ENCODE results near the gene IRAK2.
"Not testable (repeated sequence)": the region's sequence is repeated elsewhere in the genome, so short reads cannot be mapped to it uniquely, and the experiment has no call there.

IRAK2 gene

GRCh38 chr3:10260211-10260701 is 95.5 kb downstream of the IRAK2 start:
- no peak for DNase-seq

DNA sequence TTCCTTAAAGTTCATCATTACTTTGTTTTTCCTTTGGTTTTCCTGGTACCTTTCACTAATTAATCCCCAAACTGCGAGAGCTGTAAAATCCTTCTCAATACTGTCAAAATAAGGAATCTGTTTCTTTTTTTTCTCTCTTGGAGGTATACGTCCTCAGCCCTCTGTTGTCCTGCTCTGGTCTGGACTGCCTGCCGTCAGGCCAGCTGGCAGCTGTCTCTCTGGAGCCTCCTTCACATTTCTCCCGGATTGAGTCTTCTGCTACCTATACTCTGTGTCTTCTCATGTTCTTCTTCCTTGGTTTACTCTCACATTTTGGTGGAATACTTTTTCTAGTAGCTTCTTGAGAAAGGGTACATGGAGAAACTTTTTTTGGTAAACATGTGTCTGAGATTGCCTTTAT is 97.3 kb downstream of the IRAK2 start:
- DNase-seq: no peak

GRCh38 chr3:10263646-10264363 is 99.1 kb downstream of the IRAK2 start:
- peak; percentile 43 for DNase-seq

DNA sequence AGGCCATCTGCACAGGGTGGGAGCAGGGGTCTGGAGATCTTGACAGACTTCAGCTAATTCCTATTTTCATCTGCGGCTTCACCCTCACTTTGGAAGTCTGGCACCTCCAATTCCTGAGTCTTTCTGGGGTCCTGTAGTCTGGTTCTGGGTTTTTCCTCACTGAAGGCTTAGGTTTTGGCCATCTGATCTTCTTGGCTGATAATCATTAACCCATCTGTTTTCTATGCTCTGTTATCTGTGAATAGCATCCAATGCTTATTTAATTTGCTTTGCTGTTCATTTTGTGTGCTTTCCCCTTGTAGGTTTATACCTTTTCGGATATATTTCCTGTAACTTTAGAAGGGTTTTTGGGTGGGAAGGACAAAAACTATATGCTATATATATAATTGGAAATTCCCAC is 101.1 kb downstream of the IRAK2 start:
- DNase-seq: no peak

DNA sequence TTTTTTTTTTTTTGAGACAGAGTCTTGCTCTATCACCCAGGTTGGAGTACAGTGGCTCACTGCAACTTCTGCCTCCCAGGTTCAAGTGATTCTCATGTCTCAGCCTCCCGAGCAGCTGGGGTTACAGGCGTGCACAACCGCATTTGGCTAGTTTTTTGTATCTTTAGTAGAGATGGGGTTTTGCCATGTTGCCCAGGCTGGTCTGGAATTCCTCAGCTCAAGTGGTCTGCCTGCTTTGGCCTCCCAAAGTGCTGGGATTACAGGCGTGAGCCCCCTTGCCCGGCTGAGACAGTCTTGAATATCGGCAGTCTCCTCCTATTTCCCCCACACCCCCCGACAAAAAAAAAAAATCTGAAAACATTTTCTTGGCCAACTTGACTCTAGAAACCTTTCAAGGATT is 102.2 kb downstream of the IRAK2 start:
- DNase-seq: not testable (repeated sequence)

DNA sequence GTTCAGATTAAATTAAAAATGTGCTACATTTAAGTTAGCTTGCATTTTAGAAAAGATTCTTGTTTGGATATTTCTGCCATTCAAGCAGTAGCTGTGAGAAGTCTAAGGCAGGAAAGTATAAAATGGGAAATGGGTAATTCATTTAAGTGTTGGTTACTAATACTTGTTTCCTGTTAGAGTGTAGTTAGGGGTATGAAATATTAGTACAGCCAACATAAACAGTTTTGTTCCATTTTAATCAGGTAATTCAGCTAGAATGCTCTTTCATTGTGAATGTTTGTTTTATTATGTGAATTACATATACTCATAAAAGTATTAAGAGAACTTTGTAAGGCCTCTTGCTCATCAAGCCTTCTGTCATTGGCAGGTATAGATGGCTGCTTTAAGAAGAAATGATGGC is 103.4 kb downstream of the IRAK2 start:
- DNase-seq: no peak

- DNase-seq: no peak
Measured at GRCh38 chr3:10268930-10269329, 104.2 kb downstream of the IRAK2 start.

GRCh38 chr3:10269443-10269842 is 104.7 kb downstream of the IRAK2 start:
- DNase-seq: no peak

- not testable (repeated sequence) for DNase-seq
Measured at GRCh38 chr3:10272476-10272875, 107.8 kb downstream of the IRAK2 start.

DNA sequence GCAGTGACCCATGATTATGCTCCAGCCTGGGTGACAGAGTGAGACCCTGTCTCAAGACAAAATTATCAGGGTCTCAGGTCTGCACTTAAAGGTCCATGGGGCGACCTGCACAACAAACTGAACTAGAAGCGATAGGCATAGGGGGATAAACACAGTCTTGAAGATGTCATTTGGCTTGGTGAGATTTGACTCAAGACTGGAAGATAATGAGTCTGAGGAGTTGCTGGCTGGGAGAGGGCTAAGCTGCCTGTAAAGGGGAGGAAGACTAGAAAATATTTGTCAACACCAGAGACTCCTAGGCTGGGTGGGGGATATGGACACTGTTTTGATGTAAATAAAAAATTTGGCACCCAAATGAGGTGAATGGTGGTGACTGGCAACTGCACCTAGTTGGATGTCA is 108.3 kb downstream of the IRAK2 start:
- DNase-seq: no peak

- no peak for DNase-seq
Measured at GRCh38 chr3:10273702-10274305, 109.1 kb downstream of the IRAK2 start.

- no peak for DNase-seq
Measured at GRCh38 chr3:10274601-10275000, 109.9 kb downstream of the IRAK2 start.

DNA sequence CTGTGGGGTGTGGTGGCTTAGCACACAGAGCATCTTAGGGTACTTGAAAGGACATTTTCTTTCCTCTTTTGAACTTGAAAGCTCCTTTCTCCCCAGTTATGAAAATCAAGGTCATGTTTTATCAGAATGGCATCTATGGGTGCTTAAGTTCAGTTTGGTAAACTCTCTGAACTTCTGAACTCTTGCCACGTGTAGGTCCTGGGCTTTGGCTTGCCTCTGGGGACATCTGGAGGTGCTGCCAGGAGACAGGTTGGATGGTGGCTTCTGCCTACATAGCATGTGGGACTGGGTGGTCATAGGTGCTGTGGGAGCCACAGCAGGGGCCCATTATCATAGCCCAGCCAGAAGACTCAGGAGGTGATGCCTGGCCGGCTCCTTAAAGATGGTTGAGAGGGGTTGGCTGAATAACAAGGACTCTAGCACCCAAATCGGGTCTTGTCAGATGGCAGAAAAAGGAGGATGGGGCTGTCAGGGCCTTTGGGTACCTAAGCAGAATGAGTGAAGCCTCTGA is 112.5 kb downstream of the IRAK2 start:
- DNase-seq: no peak

DNA sequence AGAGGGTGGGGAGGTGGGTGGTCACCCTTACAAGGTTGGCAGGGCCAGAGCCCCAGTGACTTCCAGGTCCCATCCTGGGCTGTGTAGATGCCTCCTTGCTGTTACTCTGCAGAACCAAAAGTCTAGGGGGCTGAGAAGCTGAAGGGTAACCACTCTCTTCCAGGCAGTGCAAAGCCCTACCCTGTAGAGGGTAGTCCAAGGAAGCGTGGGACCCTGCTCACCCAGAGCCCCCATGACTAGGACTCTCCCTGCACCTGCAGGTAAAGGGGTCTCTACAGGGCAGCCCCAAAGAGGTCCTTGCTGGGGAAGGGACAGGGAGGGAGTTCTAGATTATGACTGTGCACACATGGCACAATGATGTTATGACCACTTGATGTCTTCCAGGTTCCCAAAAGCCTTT is 113.8 kb downstream of the IRAK2 start:
- no peak for DNase-seq

DNA sequence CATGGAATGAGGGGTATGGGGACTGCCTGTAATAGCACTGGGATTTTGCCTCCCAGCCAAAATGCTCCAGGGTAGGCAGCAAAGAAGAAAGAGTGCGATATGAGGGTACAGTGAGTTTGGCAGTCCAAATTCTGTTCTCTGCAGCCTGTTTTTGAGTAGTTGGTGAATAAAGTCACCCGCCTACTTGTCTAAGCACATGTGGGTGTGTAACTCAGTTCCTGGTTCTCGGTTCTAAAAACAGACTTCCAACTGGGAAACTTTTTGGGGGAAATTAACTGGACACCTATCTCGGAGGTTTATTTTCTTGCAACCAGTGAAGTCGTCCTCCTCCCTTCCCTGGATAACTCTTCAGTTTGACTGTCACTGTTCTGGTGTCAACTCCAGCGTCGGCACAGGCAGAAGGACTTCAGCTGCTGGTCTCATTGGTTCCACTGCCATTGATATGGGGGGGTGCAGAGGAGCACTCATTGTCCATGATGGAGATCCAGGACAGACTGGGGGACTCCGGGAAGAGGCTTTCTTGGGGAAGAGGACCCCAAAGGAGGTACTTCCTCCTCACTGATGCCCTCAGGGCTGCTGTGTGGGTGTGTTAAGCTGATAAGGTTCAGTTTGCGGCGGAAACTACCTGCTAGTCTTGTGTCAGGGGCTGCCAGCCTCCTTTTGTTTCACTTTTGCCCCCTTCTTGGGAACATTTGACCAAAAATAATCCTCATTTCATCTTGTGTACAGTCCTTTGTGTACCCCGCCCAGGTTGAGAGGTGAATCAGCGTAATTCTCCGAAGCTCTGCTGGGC is 114.9 kb downstream of the IRAK2 start:
- DNase-seq: no peak

GRCh38 chr3:10280177-10280529 is 115.4 kb downstream of the IRAK2 start:
- no peak for DNase-seq

DNA sequence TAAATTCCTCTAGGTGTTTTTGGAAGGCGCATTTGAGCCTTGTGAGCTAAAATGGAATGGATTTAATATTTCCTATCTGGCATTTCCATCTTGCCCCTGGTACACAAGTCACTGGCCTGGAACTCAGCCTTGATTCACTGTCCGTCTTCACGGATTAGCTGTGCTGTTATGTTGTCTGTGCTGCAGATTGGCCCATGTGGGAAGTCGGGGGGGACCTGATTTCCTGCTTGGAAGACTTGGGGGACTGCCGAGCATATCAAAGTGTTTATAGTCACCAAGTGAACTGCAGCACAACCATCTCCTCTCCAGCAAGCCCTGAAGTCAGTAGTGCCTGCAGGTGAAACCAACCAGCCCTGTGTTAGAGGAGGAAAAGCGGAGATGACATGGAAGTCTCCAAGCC is 115.9 kb downstream of the IRAK2 start:
- no peak for DNase-seq

- no peak for DNase-seq
Measured at GRCh38 chr3:10281951-10282350, 117.2 kb downstream of the IRAK2 start.

DNA sequence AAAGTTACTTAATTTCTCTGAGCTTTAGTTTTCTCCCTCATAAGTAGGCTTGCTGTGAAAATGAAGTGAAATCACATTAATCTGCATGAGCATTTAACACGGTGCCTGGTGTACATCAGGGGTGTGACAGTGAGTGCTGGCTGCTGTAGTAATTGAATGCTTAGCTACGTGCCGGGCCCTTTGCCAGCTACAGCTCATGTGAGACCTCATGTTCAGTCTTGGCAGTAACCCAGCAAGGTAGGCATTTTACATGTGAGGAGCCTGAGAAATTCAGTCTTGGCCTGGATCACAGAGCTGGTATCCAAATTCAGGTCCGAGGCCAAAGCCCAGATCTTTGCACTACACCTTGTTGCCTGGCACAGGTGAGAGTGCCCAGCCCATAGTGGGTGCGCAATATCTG is 118.9 kb downstream of the IRAK2 start:
- no peak for DNase-seq

- peak; percentile 40 for DNase-seq
Measured at GRCh38 chr3:10284496-10284895, 119.8 kb downstream of the IRAK2 start.

DNA sequence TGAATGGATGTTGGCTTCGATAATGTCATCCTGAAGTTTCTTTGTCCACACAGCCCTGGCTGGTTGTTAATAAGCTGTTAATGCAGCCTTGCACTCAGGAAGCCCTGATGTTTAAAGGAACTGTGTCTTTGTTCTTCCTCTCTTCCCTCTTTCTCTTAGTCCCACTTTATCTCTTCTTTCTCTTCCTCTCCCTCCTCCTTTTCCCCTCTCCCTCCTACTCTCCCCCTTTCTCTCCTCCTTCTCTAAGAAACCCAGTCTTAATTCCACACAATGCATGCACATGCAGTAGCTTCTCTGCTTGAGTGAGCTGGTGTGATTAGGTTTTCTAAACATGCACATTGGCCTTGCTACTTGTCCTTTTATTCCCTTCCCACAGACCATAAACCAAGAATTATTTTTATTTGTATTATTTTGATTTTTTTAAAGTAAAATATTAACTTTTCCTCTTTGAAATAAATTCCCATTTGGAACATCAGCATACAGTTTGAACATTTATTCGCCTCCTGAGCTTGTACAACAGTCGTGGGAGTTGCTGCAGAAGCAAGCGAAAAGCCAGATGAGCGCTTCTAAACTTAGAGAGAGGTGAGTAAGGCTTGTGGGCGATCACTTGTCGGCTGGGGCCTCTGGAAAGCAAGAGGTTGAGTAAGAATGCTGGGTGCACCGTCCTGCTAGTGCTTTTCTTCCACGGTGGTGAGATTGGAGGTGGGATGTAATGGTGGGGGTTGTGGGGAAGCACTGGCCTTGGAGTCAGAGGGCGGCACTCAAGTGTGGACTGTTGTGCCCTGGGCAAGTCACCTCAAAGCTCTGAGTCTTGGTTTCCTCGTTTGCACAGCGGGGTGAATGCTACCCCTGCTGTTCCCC is 120.8 kb downstream of the IRAK2 start:
- DNase-seq: no peak

- DNase-seq: no peak
Measured at GRCh38 chr3:10286133-10286524, 121.4 kb downstream of the IRAK2 start.

Measured in CD4-positive, alpha-beta T cell treated with Interferon gamma for 1 hour (primary cell).